ENCODE data around the gene OR10R2. TPM values are rescaled to one million over a fixed set of nuclear protein-coding genes. Genes with fewer than 3 reads are reported as not detected.

The OR10R2 gene
- total RNA-seq, 1 experiment from 2014 or later = not detected

GRCh38 chr1:158445376-158445775 lies 26.6 kb upstream of the OR10R2 start:
- no peaks in the 10 kb centered on the region for H3K79me2 ChIP-seq (ENCODE audit: insufficient read depth, low read length)
- DNase-seq = no peak
- no peak overlapping the region for H3K23ac ChIP-seq (ENCODE audit: insufficient read length, low read depth, low read length)
- no peak overlapping the region for H3K18ac ChIP-seq (ENCODE audit: insufficient read length, low read depth, low read length)
- no CpG with 5 or more reads among the region's 4 CpGs for WGBS (ENCODE audit: extremely low coverage, insufficient read length, low lambda C conversion rate)
- no peaks in the 10 kb centered on the region for H3K9me3 ChIP-seq (ENCODE audit: control insufficient read depth, low read depth, low read length)
- Mint-ChIP-seq H3K27me3 (ENCODE audit: low read depth) (no peaks in the 10 kb centered on the region), H3K27ac (no peak overlapping the region; a peak in 1 of 7 replicates), H3K4me1 (no peaks in the 10 kb centered on the region), H3K9me3 (no peaks in the 10 kb centered on the region; a peak in 1 of 5 replicates), H3K4me3 (no peak overlapping the region), H3K36me3 (ENCODE audit: insufficient read depth in 1 of 3, low read depth in 3 of 3) (no peaks in the 10 kb centered on the region)
- no peak overlapping the region for H3K14ac ChIP-seq (ENCODE audit: insufficient read depth, low read length)
- H3K4me2 ChIP-seq (ENCODE audit: insufficient read depth, insufficient read length, low read length) = no peak overlapping the region
- no peak overlapping the region for H3K27ac ChIP-seq (ENCODE audit: insufficient read length, low read depth, low read length)
- no peak overlapping the region for H2BK120ac ChIP-seq (ENCODE audit: low read depth, low read length, poor library complexity, severe bottlenecking)
- no peak overlapping the region for H3K4ac ChIP-seq (ENCODE audit: low read depth, low read length)
- no peak overlapping the region for H4K91ac ChIP-seq (ENCODE audit: insufficient read length, low read depth, low read length)
- H3K9ac ChIP-seq (ENCODE audit: extremely low read depth, insufficient read length, low read length) = no peak overlapping the region
- no peak overlapping the region for H4K8ac ChIP-seq (replicated peaks; ENCODE audit: insufficient read length, low read depth, low read length)
- no peak for TF ChIP-seq CTCF (conservative IDR thresholded peaks at IDR 0.05)
- no peak overlapping the region for H2BK5ac ChIP-seq (ENCODE audit: insufficient read length, low read length)
- no peak overlapping the region for H2AFZ ChIP-seq (ENCODE audit: low read length)
- no peak overlapping the region for H4K5ac ChIP-seq (ENCODE audit: insufficient read length, low read depth, low read length)
- H2AK5ac ChIP-seq (ENCODE audit: insufficient read length, low read length) = no peak overlapping the region
- H2BK20ac ChIP-seq (ENCODE audit: low read depth, low read length, poor library complexity, severe bottlenecking) = no peak overlapping the region
- no peaks in the 10 kb centered on the region for H3K27me3 ChIP-seq (ENCODE audit: insufficient read depth, low read length)
- H3K79me1 ChIP-seq (ENCODE audit: insufficient read depth, low read depth, low read length, poor library complexity, severe bottlenecking) = no peaks in the 10 kb centered on the region
- no peaks in the 10 kb centered on the region for H3K23me2 ChIP-seq (ENCODE audit: insufficient read length, low read depth, low read length, poor library complexity, severe bottlenecking)
- no peak overlapping the region for H3K56ac ChIP-seq (ENCODE audit: insufficient read length, low read depth, low read length)
- no peak overlapping the region for H2BK15ac ChIP-seq (ENCODE audit: low read depth, low read length)
- no peaks in the 10 kb centered on the region for H4K20me1 ChIP-seq (ENCODE audit: control insufficient read depth, insufficient read depth, insufficient read length)
- no peak overlapping the region for H2BK12ac ChIP-seq (ENCODE audit: insufficient read length, low read depth, low read length)
- no peak overlapping the region for H3T11ph ChIP-seq (ENCODE audit: low read length)
- H3K4me1 ChIP-seq (ENCODE audit: insufficient read depth, low read length) = no peaks in the 10 kb centered on the region

Data from H9 (cell line).